Astrocyte (in vitro differentiated cells and primary cell): ENCODE measurements around the gene L1CAM.

Experiments used
- EZH2 ChIP-seq: IDR thresholded peaks from 2 replicates; pipeline ENCODE4 v1.6.1; 2012; ENCODE audit warnings: mild to moderate bottlenecking, low read length, inconsistent platforms; ENCODE audit not compliant: insufficient read depth
- TF ChIP-seq, protein P1 (sequence below): IDR thresholded peaks from 2 replicates; pipeline ENCODE4 v1.5.1; 2011; ENCODE audit warnings: low read depth, mild to moderate bottlenecking, inconsistent platforms, low read length, moderate library complexity; ENCODE audit not compliant: insufficient read depth

DNA sequence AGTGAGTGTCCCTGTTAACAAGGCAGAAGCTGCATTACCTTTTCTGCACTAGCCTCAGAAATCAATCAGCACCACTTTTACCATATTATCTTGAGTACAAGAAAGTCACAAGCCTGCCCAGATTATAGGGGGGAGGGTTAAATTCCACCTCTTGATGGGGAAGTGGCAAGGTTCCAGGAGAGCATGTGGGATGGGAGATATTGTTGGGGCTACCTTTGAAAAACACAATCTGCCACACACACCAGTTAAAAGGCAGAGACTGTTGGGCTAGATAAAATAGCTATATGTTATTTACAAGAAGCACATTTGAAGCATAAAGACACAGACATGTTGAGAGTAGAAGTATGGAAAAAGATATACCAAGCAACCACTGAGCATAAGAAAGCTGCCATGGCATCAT lies 11.9 kb upstream of the L1CAM start:
- TF ChIP-seq, protein P1, sequence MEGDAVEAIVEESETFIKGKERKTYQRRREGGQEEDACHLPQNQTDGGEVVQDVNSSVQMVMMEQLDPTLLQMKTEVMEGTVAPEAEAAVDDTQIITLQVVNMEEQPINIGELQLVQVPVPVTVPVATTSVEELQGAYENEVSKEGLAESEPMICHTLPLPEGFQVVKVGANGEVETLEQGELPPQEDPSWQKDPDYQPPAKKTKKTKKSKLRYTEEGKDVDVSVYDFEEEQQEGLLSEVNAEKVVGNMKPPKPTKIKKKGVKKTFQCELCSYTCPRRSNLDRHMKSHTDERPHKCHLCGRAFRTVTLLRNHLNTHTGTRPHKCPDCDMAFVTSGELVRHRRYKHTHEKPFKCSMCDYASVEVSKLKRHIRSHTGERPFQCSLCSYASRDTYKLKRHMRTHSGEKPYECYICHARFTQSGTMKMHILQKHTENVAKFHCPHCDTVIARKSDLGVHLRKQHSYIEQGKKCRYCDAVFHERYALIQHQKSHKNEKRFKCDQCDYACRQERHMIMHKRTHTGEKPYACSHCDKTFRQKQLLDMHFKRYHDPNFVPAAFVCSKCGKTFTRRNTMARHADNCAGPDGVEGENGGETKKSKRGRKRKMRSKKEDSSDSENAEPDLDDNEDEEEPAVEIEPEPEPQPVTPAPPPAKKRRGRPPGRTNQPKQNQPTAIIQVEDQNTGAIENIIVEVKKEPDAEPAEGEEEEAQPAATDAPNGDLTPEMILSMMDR, result no peak
- TF ChIP-seq EZH2, result no peak
